ENCODE results near the gene FBXL19. TPM values are rescaled to one million over a fixed set of nuclear protein-coding genes. Genes with fewer than 3 reads are reported as not detected.
A peak's percentile ranks its signal among the peaks of the same experiment; 100 is the strongest.

Gene FBXL19
- total and polyA plus RNA-seq, 2 of the 13 experiments (the other 11 are each of a cell fraction or from before 2014, with no cell fraction given): 6.0 to 13.7 TPM

DNA sequence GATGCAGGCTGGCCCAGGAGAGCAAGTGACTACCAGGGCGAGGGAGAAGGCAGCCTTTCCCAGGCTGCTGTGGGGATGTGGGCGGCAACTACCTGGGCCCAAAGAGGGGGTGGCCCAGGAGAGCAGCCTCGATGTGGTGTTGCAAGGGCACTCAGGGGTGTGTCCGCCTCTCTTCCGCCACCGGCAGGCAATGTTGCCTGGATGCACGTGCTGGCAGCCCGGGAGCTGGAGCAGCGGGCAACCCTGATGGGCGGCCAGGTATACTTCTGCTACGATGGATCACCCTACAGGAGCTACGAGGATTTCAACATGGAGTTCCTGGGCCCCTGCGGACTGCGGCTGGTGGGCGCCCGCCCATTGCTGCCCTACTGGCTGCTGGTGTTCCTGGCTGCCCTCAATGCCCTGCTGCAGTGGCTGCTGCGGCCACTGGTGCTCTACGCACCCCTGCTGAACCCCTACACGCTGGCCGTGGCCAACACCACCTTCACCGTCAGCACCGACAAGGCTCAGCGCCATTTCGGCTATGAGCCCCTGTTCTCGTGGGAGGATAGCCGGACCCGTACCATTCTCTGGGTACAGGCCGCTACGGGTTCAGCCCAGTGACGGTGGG lies 64.3 kb downstream of the FBXL19 start:
- H2AFZ ChIP-seq (ENCODE audit: low read length): no peak overlapping the region
- TF ChIP-seq TFE3 (CRISPR knock-in tag; IDR thresholded peaks at IDR 0.05) (no peak), TBL1XR1 (IDR thresholded peaks at IDR 0.05; ENCODE audit: borderline replicate concordance, low read length, partially characterized antibody) (no peak), RFXAP (CRISPR knock-in tag; IDR thresholded peaks at IDR 0.05; ENCODE audit: borderline replicate concordance) (no peak), REPIN1 (CRISPR knock-in tag; IDR thresholded peaks at IDR 0.05; ENCODE audit: borderline replicate concordance, low read depth) (no peak), AGO2 (optimal IDR thresholded peaks at IDR 0.05; ENCODE audit: low read depth, low read length) (peak; percentile 85), ZNF616 (CRISPR knock-in tag; IDR thresholded peaks at IDR 0.05; ENCODE audit: low read depth) (no peak), BCL6 (CRISPR knock-in tag; IDR thresholded peaks at IDR 0.05) (no peak), ADNP (CRISPR knock-in tag; IDR thresholded peaks at IDR 0.05) (no peak), HMG20B (CRISPR knock-in tag; conservative IDR thresholded peaks at IDR 0.05) (no peak), RBFOX2 (IDR thresholded peaks at IDR 0.05; ENCODE audit: low read depth, low read length) (peak; percentile 49), AGO1 (IDR thresholded peaks at IDR 0.05; ENCODE audit: low read depth, low read length, poor library complexity, severe bottlenecking) (peak; percentile 51), ZNF562 (CRISPR knock-in tag; IDR thresholded peaks at IDR 0.05; ENCODE audit: borderline replicate concordance) (no peak), HNF4G (IDR thresholded peaks at IDR 0.05; ENCODE audit: borderline replicate concordance, low read depth, low read length) (no peak), HNF4G (CRISPR knock-in tag; IDR thresholded peaks at IDR 0.05; ENCODE audit: borderline replicate concordance, low read depth) (no peak)
- TF ChIP-seq, protein P1, sequence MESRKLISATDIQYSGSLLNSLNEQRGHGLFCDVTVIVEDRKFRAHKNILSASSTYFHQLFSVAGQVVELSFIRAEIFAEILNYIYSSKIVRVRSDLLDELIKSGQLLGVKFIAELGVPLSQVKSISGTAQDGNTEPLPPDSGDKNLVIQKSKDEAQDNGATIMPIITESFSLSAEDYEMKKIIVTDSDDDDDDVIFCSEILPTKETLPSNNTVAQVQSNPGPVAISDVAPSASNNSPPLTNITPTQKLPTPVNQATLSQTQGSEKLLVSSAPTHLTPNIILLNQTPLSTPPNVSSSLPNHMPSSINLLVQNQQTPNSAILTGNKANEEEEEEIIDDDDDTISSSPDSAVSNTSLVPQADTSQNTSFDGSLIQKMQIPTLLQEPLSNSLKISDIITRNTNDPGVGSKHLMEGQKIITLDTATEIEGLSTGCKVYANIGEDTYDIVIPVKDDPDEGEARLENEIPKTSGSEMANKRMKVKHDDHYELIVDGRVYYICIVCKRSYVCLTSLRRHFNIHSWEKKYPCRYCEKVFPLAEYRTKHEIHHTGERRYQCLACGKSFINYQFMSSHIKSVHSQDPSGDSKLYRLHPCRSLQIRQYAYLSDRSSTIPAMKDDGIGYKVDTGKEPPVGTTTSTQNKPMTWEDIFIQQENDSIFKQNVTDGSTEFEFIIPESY (CRISPR knock-in tag; IDR thresholded peaks at IDR 0.05): peak; percentile 7; the same call in 1 of the 2 replicates
- no peak overlapping the region for H3K27ac ChIP-seq (ENCODE audit: extremely low read length, insufficient read depth, low read length)
- H3K9me3 ChIP-seq (ENCODE audit: low read length): no peaks in the 10 kb centered on the region
- peaks cover 38% of the 10 kb centered on the region for H3K4me1 ChIP-seq (ENCODE audit: insufficient read depth, low read length)
- H3K4me2 ChIP-seq (ENCODE audit: low read depth, low read length): no peak overlapping the region
- 97% methylated on average over 25 of the region's 30 CpGs for whole genome bisulfite sequencing (ENCODE audit: low lambda C conversion rate)
- in situ Hi-C loops (cut with HindIII; ENCODE audit: extremely low pct_ligation_motif_present, low pct_unique_long_range_greater_than_20kb) (loop anchor here (5.0 to 25.0 kb wide), 2 partner anchors 85 to 725 kb away; partner anchors contain the start of genes ZNF646 and ZNF668), intact Hi-C loops (cut with micrococcal nuclease; ENCODE audit: unreplicated experiment) (loop anchor here (10.0 kb wide), 1 partner anchor 877 kb away; no protein-coding TSS in a partner anchor)
- H3K9ac ChIP-seq (ENCODE audit: insufficient read depth, low read depth, low read length): no peak overlapping the region
- ChIA-PET POLR2A (interaction anchor here (1.2 to 3.1 kb wide), 2 partner anchors 9 to 155 kb away, joined by 4 to 31 read pairs; no protein-coding TSS in a partner anchor), CTCF (ENCODE audit: low intra/inter-chr PET ratio, low total read pairs) (no interaction called here)
- BruUV-seq (replicated peaks): no TSS peak
- no peak for FAIRE-seq
- H3K79me2 ChIP-seq (ENCODE audit: insufficient read depth, low read length): no peaks in the 10 kb centered on the region
- no peaks in the 10 kb centered on the region for H4K20me1 ChIP-seq (ENCODE audit: insufficient read depth, low read length)
- no peak for ATAC-seq
- no peaks in the 10 kb centered on the region for H3K27me3 ChIP-seq (ENCODE audit: control insufficient read depth in 1 of 2, insufficient read depth in 2 of 2, low read length in 2 of 2)
- DNase-seq (ENCODE audit: low spot score): no peak
- peaks cover 0 to 21% of the 10 kb centered on the region in 2 experiments; a peak in 3 of 5 replicates for H3K36me3 ChIP-seq (replicated peaks in 1 of 2; ENCODE audit: control insufficient read depth in 1 of 2, insufficient read depth in 2 of 2, low read length in 2 of 2)
- H3K4me3 ChIP-seq (replicated peaks in 1 of 3; ENCODE audit: insufficient read depth in 1 of 3, low read depth in 2 of 3, low read length in 3 of 3): no peak overlapping the region

All from HepG2 (cell line).